HL-60 (cell line): ENCODE measurements around the gene GGA3.

Source experiments
- DNase-seq, 2 experiments: peaks; one replicate each; pipeline ENCODE4 v3.0.0-alpha.2; 2010 to 2020; ENCODE audit warnings: low read depth in 1 of 2, low spot score in 1 of 2
- H3K27ac ChIP-seq: fragments of 250-450 bp; sonication (Bioruptor Pico); replicated peaks from 2 replicates; pipeline ENCODE4 v1.5.1; 2020; ENCODE audit warnings: mild to moderate bottlenecking, moderate library complexity
- H3K27me3 ChIP-seq: fragments of 250-450 bp; sonication (Bioruptor Pico); 2 replicates; pipeline ENCODE4 v1.5.1; 2021; ENCODE audit warnings: mild to moderate bottlenecking, moderate library complexity; ENCODE audit not compliant: insufficient read depth, poor library complexity, severe bottlenecking
- H3K4me3 ChIP-seq: replicated peaks from 2 replicates; pipeline ENCODE4 v1.5.1; 2011; ENCODE audit warnings: mild to moderate bottlenecking, control low read depth, low read length; ENCODE audit not compliant: insufficient read depth
- CTCF ChIP-seq: IDR thresholded peaks from one replicate; pipeline ENCODE4 v1.5.1; 2011; ENCODE audit warnings: low read length, control low read depth, inconsistent platforms; ENCODE audit not compliant: insufficient read depth
- GABPA ChIP-seq: IDR thresholded peaks from 2 replicates; pipeline ENCODE4 v1.6.1; 2012; ENCODE audit warnings: low read depth
- POLR2AphosphoS5 ChIP-seq: IDR thresholded peaks from 2 replicates; pipeline ENCODE4 v1.6.1; 2012; ENCODE audit warnings: low read depth
- REST ChIP-seq: IDR thresholded peaks from 2 replicates; pipeline ENCODE4 v1.6.1; 2012; ENCODE audit warnings: low read depth; ENCODE audit not compliant: insufficient replicate concordance
- SPI1 ChIP-seq: IDR thresholded peaks from 2 replicates; pipeline ENCODE4 v1.6.1; 2012; ENCODE audit warnings: low read depth, mild to moderate bottlenecking, borderline replicate concordance

The GGA3 gene

GRCh38 chr17:75225016-75225415 is 36.4 kb downstream of the GGA3 start:
- no peak for TF ChIP-seq GABPA
- no peak for TF ChIP-seq SPI1
- TF ChIP-seq REST = no peak
- no peak for TF ChIP-seq CTCF
- TF ChIP-seq POLR2AphosphoS5 = no peak
- no peak overlapping the region for H3K27ac ChIP-seq
- DNase-seq = no peak
- no peaks in the 10 kb centered on the region for H3K27me3 ChIP-seq
- no peak overlapping the region for H3K4me3 ChIP-seq

GRCh38 chr17:75219815-75220214 is 41.6 kb downstream of the GGA3 start:
- Histone ChIP-seq H3K4me3 (no peak overlapping the region), H3K27me3 (no peaks in the 10 kb centered on the region), H3K27ac (no peak overlapping the region)
- TF ChIP-seq SPI1 (no peak), CTCF (no peak), REST (no peak), POLR2AphosphoS5 (no peak), GABPA (no peak)
- DNase-seq = no peak

GRCh38 chr17:75218131-75218530 is 43.3 kb downstream of the GGA3 start:
- H3K27ac ChIP-seq = no peak overlapping the region
- DNase-seq = no peak
- no peak for TF ChIP-seq SPI1
- no peak for TF ChIP-seq CTCF
- TF ChIP-seq POLR2AphosphoS5 = no peak
- TF ChIP-seq GABPA = no peak
- TF ChIP-seq REST = no peak
- no peak overlapping the region for H3K4me3 ChIP-seq
- no peaks in the 10 kb centered on the region for H3K27me3 ChIP-seq
